ENCODE results near the gene CNOT11. TPM values are rescaled to one million over a fixed set of nuclear protein-coding genes. Genes with fewer than 3 reads are reported as not detected.

The CNOT11 gene
- total and polyA plus RNA-seq, 2 of the 13 experiments (the other 11 are each of a cell fraction or from before 2014, with no cell fraction given), result 114 to 209 TPM

DNA sequence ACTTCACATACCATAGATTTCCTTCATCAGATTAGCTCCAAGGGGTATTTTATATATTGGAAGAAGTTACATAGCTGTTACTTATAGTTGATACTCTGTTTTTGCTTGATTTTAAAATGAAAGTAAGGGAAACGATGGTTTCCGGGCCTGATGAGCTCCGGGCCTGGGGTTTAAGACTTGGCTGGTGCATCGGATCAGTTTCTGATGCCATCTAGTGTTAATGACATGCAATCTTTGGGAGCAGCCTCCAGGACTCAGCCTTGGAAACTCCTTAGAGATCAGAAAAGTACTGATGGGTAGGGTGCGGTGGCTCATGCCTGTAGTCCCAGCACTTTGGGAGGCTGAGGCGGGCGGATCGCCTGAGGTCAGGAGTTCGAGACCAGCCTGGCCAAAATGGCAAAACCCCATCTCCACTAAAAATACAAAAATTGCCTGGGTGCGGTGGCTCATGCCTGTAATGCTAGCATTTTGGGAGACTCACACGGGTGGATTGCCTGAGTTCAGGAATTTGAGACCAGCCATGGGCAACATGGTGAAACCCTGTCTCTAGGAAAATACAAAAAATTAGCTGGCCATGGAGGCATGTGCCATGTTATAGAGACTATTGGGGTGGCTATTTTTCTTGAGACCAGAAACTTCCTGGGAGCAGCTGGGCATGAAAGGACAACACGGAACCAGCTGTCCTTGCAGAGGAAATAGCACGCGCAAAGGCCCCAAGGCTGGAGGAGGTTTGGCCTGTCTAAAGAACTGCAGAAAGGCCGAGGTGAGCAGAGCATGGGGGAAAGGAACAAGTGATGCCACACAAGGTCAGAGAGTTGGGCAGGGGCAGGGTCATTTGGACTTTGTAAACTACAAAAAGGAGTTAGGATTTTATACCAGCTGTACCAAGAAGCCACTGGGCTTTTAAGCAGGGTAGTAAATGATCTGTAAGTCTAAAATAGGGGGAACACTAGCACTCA lies 46.9 kb upstream of the CNOT11 start (continued):
- no peak for TF ChIP-seq ZNF441 (CRISPR knock-in tag; IDR thresholded peaks at IDR 0.05; ENCODE audit: borderline replicate concordance)
- no peak for TF ChIP-seq PTBP1 (IDR thresholded peaks at IDR 0.05; ENCODE audit: low read depth, low read length, poor library complexity, severe bottlenecking)
- TF ChIP-seq ZBTB25 (CRISPR knock-in tag; IDR thresholded peaks at IDR 0.05), result 0 out of 2 replicates have a peak, but pooled peaks have one; percentile 54
- TF ChIP-seq ZNF160 (CRISPR knock-in tag; IDR thresholded peaks at IDR 0.05), result no peak
- TF ChIP-seq SAP130 (CRISPR knock-in tag; IDR thresholded peaks at IDR 0.05; ENCODE audit: low read depth), result peak; percentile 56
- TF ChIP-seq ZNF251 (CRISPR knock-in tag; IDR thresholded peaks at IDR 0.05), result no peak
- peak; percentile 66 for TF ChIP-seq HIVEP1 (CRISPR knock-in tag; IDR thresholded peaks at IDR 0.05)
- TF ChIP-seq ZNF746 (CRISPR knock-in tag; IDR thresholded peaks at IDR 0.05), result no peak
- no peak for TF ChIP-seq MTA3 (CRISPR knock-in tag; IDR thresholded peaks at IDR 0.05)
- no peak for TF ChIP-seq ZNF232 (CRISPR knock-in tag; IDR thresholded peaks at IDR 0.05; ENCODE audit: borderline replicate concordance)
- no peak for TF ChIP-seq PLRG1 (conservative IDR thresholded peaks at IDR 0.05)
- TF ChIP-seq ZNF672 (CRISPR knock-in tag; IDR thresholded peaks at IDR 0.05), result no peak
- TF ChIP-seq CREBL2 (CRISPR knock-in tag; IDR thresholded peaks at IDR 0.05; ENCODE audit: borderline replicate concordance), result no peak
- no peak; the same call in 1 of the 2 replicates for TF ChIP-seq ZNF543 (CRISPR knock-in tag; IDR thresholded peaks at IDR 0.05)
- TF ChIP-seq PHF21A (CRISPR knock-in tag; IDR thresholded peaks at IDR 0.05), result no peak
- no peak for TF ChIP-seq AHR (CRISPR knock-in tag; IDR thresholded peaks at IDR 0.05)
- no peak for TF ChIP-seq NR1H2 (CRISPR knock-in tag; IDR thresholded peaks at IDR 0.05; ENCODE audit: borderline replicate concordance, low read depth)
- TF ChIP-seq, protein P1, sequence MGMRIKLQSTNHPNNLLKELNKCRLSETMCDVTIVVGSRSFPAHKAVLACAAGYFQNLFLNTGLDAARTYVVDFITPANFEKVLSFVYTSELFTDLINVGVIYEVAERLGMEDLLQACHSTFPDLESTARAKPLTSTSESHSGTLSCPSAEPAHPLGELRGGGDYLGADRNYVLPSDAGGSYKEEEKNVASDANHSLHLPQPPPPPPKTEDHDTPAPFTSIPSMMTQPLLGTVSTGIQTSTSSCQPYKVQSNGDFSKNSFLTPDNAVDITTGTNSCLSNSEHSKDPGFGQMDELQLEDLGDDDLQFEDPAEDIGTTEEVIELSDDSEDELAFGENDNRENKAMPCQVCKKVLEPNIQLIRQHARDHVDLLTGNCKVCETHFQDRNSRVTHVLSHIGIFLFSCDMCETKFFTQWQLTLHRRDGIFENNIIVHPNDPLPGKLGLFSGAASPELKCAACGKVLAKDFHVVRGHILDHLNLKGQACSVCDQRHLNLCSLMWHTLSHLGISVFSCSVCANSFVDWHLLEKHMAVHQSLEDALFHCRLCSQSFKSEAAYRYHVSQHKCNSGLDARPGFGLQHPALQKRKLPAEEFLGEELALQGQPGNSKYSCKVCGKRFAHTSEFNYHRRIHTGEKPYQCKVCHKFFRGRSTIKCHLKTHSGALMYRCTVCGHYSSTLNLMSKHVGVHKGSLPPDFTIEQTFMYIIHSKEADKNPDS (CRISPR knock-in tag; IDR thresholded peaks at IDR 0.05), result no peak
- TF ChIP-seq SALL2 (CRISPR knock-in tag; IDR thresholded peaks at IDR 0.05), result no peak
- no peak for TF ChIP-seq ZFP37 (CRISPR knock-in tag; IDR thresholded peaks at IDR 0.05; ENCODE audit: borderline replicate concordance)
- TF ChIP-seq, protein P2, sequence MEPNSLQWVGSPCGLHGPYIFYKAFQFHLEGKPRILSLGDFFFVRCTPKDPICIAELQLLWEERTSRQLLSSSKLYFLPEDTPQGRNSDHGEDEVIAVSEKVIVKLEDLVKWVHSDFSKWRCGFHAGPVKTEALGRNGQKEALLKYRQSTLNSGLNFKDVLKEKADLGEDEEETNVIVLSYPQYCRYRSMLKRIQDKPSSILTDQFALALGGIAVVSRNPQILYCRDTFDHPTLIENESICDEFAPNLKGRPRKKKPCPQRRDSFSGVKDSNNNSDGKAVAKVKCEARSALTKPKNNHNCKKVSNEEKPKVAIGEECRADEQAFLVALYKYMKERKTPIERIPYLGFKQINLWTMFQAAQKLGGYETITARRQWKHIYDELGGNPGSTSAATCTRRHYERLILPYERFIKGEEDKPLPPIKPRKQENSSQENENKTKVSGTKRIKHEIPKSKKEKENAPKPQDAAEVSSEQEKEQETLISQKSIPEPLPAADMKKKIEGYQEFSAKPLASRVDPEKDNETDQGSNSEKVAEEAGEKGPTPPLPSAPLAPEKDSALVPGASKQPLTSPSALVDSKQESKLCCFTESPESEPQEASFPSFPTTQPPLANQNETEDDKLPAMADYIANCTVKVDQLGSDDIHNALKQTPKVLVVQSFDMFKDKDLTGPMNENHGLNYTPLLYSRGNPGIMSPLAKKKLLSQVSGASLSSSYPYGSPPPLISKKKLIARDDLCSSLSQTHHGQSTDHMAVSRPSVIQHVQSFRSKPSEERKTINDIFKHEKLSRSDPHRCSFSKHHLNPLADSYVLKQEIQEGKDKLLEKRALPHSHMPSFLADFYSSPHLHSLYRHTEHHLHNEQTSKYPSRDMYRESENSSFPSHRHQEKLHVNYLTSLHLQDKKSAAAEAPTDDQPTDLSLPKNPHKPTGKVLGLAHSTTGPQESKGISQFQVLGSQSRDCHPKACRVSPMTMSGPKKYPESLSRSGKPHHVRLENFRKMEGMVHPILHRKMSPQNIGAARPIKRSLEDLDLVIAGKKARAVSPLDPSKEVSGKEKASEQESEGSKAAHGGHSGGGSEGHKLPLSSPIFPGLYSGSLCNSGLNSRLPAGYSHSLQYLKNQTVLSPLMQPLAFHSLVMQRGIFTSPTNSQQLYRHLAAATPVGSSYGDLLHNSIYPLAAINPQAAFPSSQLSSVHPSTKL (CRISPR knock-in tag; IDR thresholded peaks at IDR 0.05), result peak; percentile 56
- TF ChIP-seq NFKBIZ (CRISPR knock-in tag; IDR thresholded peaks at IDR 0.05), result no peak
- no peak for TF ChIP-seq ZNF354B (CRISPR knock-in tag; IDR thresholded peaks at IDR 0.05)

Data from HepG2 (cell line).